Endothelial cell of umbilical vein (primary cell): ENCODE measurements around the gene TBX5. TPM values are rescaled to one million over a fixed set of nuclear protein-coding genes. Genes with fewer than 3 reads are reported as not detected.

Experiments
- BruUV-seq: library from RNA; stranded (reverse); fragments of 400-500 nt; replicated peaks from 2 replicates; lab custom pipeline; 2021; lab: Mats Ljungman, UMichigan
- CTCF ChIA-PET: fragments of 300-600, 350-600 bp; sonication (Branson Sonifier 250); formaldehyde crosslinking; loops from one replicate; lab custom pipeline; 2021; ENCODE audit warnings: antibody characterized with exemption, inconsistent platforms; lab: Charles Lee
- POLR2A ChIA-PET: fragments of 300-600, 350-600 bp; sonication (Branson Sonifier 250); formaldehyde crosslinking; loops from one replicate; lab custom pipeline; 2021; ENCODE audit warnings: antibody characterized with exemption, inconsistent platforms; lab: Charles Lee
- DNase-seq: peaks from one replicate; pipeline ENCODE4 v3.0.0-alpha.2; 2011; ENCODE audit warnings: low read depth, low spot score
- FAIRE-seq: peaks from 2 replicates; lab custom pipeline; 2011; peaks lifted over from hg19 to GRCh38; lab: Jason Lieb, UNC
- H2AFZ ChIP-seq: 2 replicates; pipeline ENCODE4 v1.6.0; 2012; ENCODE audit warnings: low read depth, low read length, control low read depth, inconsistent platforms
- H3K27ac ChIP-seq: 2 replicates; pipeline ENCODE4 v1.5.1; 2011; ENCODE audit warnings: low read depth, mild to moderate bottlenecking, control low read depth, low read length, moderate library complexity; ENCODE audit not compliant: insufficient read depth
- H3K27me3 ChIP-seq, 2 experiments: 2 replicates each; pipeline versions ENCODE4 v1.6.0 to v1.6.1; 2011; ENCODE audit warnings: low read length in 2 of 2, mixed read lengths in 1 of 2; ENCODE audit not compliant: control insufficient read depth in 2 of 2, insufficient read depth in 2 of 2
- H3K36me3 ChIP-seq, 2 experiments: 2 replicates in 1 of 2; 3 replicates in 1 of 2; pipeline ENCODE4 v1.5.1; 2011; ENCODE audit warnings: low read length in 2 of 2, mild to moderate bottlenecking in 1 of 2, moderate library complexity in 1 of 2; ENCODE audit not compliant: control insufficient read depth in 2 of 2, insufficient read depth in 2 of 2; ENCODE audit errors: extremely low read depth in 1 of 2
- H3K4me1 ChIP-seq: 3 replicates; pipeline ENCODE4 v1.5.1; 2011; ENCODE audit warnings: mild to moderate bottlenecking, low read length; ENCODE audit not compliant: control insufficient read depth, insufficient read depth; ENCODE audit errors: extremely low read depth
- H3K4me2 ChIP-seq: 2 replicates; pipeline ENCODE4 v1.6.1; 2011; ENCODE audit warnings: low read length, control low read depth, mixed read lengths; ENCODE audit not compliant: insufficient read depth
- H3K4me3 ChIP-seq, 3 experiments: fragments of 200-600 bp in 1 of 3; sonication (generic), shearing (Covaris generic) in 1 of 3; replicated peaks in 1 of 3; 2 replicates each; pipeline ENCODE4 v1.5.1; 2011 to 2016; ENCODE audit warnings: control low read depth in 3 of 3, low read length in 3 of 3, mild to moderate bottlenecking in 2 of 3, inconsistent platforms in 1 of 3, low read depth in 1 of 3, moderate library complexity in 1 of 3; ENCODE audit not compliant: insufficient read depth in 1 of 3
- H3K79me2 ChIP-seq: 2 replicates; pipeline ENCODE4 v1.6.0; 2012; ENCODE audit warnings: low read length, inconsistent platforms; ENCODE audit not compliant: control insufficient read depth, insufficient read depth
- H3K9ac ChIP-seq: replicated peaks from 2 replicates; pipeline ENCODE3; 2011; ENCODE audit warnings: low read length, control low read depth; ENCODE audit not compliant: insufficient read depth; ENCODE audit errors: extremely low read depth
- H3K9me1 ChIP-seq: replicated peaks from 3 replicates; pipeline ENCODE4 v1.6.0; 2011; ENCODE audit warnings: mild to moderate bottlenecking, low read length; ENCODE audit not compliant: control insufficient read depth, insufficient read depth; ENCODE audit errors: extremely low read depth
- H3K9me3 ChIP-seq: replicated peaks from 2 replicates; pipeline ENCODE4 v1.5.1; 2012; ENCODE audit warnings: low read length, inconsistent platforms; ENCODE audit not compliant: control insufficient read depth, insufficient read depth
- H4K20me1 ChIP-seq: replicated peaks from 2 replicates; pipeline ENCODE3; 2011; ENCODE audit warnings: mild to moderate bottlenecking, low read length; ENCODE audit not compliant: control insufficient read depth, insufficient read depth; ENCODE audit errors: extremely low read depth
- EZH2 ChIP-seq: IDR thresholded peaks from 2 replicates; pipeline ENCODE4 v1.6.1; 2012; ENCODE audit warnings: borderline replicate concordance, low read depth, mild to moderate bottlenecking, moderate library complexity, low read length, inconsistent platforms; ENCODE audit not compliant: severe bottlenecking
- FOS ChIP-seq: IDR thresholded peaks from 2 replicates; pipeline ENCODE4 v1.6.1; 2011; ENCODE audit warnings: mild to moderate bottlenecking, low read length, moderate library complexity, borderline replicate concordance; ENCODE audit not compliant: insufficient read depth
- GATA2 ChIP-seq: IDR thresholded peaks from 2 replicates; pipeline ENCODE4 v1.7.0; 2011; ENCODE audit warnings: low read depth, mild to moderate bottlenecking, moderate library complexity, mixed read lengths, low read length; ENCODE audit not compliant: insufficient read length, insufficient read depth
- JUN ChIP-seq: IDR thresholded peaks from 2 replicates; pipeline ENCODE4 v1.6.1; 2011; ENCODE audit warnings: borderline replicate concordance, low read depth; ENCODE audit not compliant: insufficient read length, insufficient read depth
- MYC ChIP-seq: IDR thresholded peaks from one replicate; pipeline ENCODE4 v1.6.1; 2011; ENCODE audit warnings: mild to moderate bottlenecking, low read depth, low read length
- POLR2A ChIP-seq: IDR thresholded peaks from 2 replicates; pipeline ENCODE4 v1.6.1; 2012; ENCODE audit warnings: low read depth, mild to moderate bottlenecking, control low read depth, low read length
- POLR2AphosphoS5 ChIP-seq: IDR thresholded peaks from 2 replicates; pipeline ENCODE4 v1.6.1; 2012; ENCODE audit warnings: low read depth, mild to moderate bottlenecking, control low read depth, low read length, moderate library complexity; ENCODE audit not compliant: insufficient read depth
- dilution Hi-C: fragments of 300-500 bp; cut with MboI; formaldehyde crosslinking; loops from one replicate; pipeline ENCODE4 v1.15.0; 2019; ENCODE audit warnings: low sequenced_read_pairs; ENCODE audit not compliant: extremely low pct_ligation_motif_present
- intact Hi-C: fragments of 100-400 bp; cut with micrococcal nuclease; formaldehyde crosslinking; loops from one replicate; pipeline ENCODE4 v1.10.0; 2022
- polyA plus RNA-seq, 4 experiments: library from polyadenylated mRNA; depleted of rRNA in 3 of 4; stranded (reverse) in 3 of 4; unstranded in 1 of 4; fragments of >200 nt; gene quantifications; 2 replicates each; pipeline versions ENCODE4 v1.2.1 to v1.2.3, GENCODE V29; 2011 to 2012; ENCODE audit warnings: missing spikeins in 1 of 4
- total RNA-seq: library from RNA; stranded (reverse); gene quantifications from 2 replicates; pipeline ENCODE4 v1.2.3, GENCODE V29; 2021
- TF ChIP-seq, protein P1 (sequence below), 2 donors: IDR thresholded peaks; 1 replicate in 1 of 2; 2 replicates in 1 of 2; pipeline ENCODE4 v1.5.1; 2011; ENCODE audit warnings: low read length in 2 of 2, mild to moderate bottlenecking in 2 of 2, moderate library complexity in 2 of 2, control low read depth in 1 of 2, inconsistent platforms in 1 of 2, low read depth in 1 of 2; ENCODE audit not compliant: insufficient read depth in 1 of 2; ENCODE audit errors: extremely low read depth in 1 of 2
- TF ChIP-seq, protein P2 (sequence below): IDR thresholded peaks from 2 replicates; pipeline ENCODE4 v1.6.1; 2011; ENCODE audit not compliant: insufficient read depth, insufficient read length

TBX5 gene
- total and polyA plus RNA-seq, 2 donors (not counting 3 experiments of a cell fraction or from before 2014, with no cell fraction given), result not detected

DNA sequence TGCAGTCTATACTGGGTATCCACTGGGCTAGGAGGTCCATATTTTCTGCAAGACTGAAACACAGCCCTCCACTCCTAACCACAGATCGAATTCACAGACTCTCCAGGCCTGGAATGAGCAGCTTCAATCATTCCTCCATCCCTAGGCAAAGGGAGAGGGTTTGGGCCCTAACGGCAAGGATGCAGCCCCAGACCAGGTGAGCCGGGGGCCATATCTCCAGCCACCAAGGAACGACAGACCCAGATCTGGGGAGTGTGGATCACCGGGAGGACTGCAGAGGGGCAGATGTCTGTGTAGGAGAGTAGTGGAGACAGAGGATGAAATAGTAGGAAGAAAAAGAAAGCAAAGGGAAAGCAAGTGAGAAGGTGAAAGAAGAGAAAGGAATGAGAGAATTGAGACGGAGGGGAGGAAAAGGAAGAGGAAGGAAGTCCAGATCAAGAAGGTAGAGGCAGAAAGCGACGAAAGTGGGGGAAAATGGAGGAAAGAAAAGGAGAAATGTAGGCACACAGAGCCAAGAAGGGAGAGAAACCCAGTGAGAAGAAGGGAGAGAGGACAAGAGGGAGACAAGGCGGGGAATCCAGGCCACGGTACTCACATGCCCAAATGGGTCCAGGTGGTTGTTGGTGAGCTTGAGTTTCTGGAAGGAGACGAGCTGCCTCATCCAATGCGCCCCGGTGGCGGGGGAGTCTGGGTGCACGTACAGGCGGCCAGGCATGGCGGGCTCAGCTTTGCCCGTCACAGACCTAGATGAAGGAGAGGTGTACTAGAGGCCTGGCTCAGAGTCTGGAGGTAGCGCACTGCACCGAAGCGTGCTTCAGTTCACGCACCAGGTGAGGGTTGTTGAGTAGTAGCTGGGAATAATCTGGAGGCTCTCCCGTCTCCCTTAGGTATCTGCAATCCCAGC, 7.7 kb downstream of the TBX5 start:
- H3K4me2 ChIP-seq, result no peak overlapping the region
- TF ChIP-seq POLR2AphosphoS5 (no peak), JUN (no peak), GATA2 (no peak), MYC (no peak), POLR2A (no peak), EZH2 (no peak), FOS (no peak)
- TF ChIP-seq, protein P1, sequence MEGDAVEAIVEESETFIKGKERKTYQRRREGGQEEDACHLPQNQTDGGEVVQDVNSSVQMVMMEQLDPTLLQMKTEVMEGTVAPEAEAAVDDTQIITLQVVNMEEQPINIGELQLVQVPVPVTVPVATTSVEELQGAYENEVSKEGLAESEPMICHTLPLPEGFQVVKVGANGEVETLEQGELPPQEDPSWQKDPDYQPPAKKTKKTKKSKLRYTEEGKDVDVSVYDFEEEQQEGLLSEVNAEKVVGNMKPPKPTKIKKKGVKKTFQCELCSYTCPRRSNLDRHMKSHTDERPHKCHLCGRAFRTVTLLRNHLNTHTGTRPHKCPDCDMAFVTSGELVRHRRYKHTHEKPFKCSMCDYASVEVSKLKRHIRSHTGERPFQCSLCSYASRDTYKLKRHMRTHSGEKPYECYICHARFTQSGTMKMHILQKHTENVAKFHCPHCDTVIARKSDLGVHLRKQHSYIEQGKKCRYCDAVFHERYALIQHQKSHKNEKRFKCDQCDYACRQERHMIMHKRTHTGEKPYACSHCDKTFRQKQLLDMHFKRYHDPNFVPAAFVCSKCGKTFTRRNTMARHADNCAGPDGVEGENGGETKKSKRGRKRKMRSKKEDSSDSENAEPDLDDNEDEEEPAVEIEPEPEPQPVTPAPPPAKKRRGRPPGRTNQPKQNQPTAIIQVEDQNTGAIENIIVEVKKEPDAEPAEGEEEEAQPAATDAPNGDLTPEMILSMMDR (IDR thresholded peaks at IDR 0.05; ENCODE audit: extremely low read depth in 1 of 2, insufficient read depth in 1 of 2, low read depth in 1 of 2, low read length in 2 of 2), result no peak
- TF ChIP-seq, protein P2, sequence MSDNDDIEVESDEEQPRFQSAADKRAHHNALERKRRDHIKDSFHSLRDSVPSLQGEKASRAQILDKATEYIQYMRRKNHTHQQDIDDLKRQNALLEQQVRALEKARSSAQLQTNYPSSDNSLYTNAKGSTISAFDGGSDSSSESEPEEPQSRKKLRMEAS, result no peak
- H3K79me2 ChIP-seq, result no peaks in the 10 kb centered on the region
- BruUV-seq, result no TSS peak
- H3K4me3 ChIP-seq, result no peak overlapping the region
- no peaks in the 10 kb centered on the region for H3K4me1 ChIP-seq
- H3K36me3 ChIP-seq, result no peaks in the 10 kb centered on the region
- H3K9ac ChIP-seq, result no peak overlapping the region
- POLR2A ChIA-PET, result no interaction called here
- peaks cover 53 to 73% of the 10 kb centered on the region in 2 experiments for H3K27me3 ChIP-seq
- no peaks in the 10 kb centered on the region for H3K9me3 ChIP-seq
- CTCF ChIA-PET, result interaction anchor here (1.3 kb wide), 1 partner anchor 12 kb away, joined by 4 read pairs; no protein-coding TSS in a partner anchor
- intact Hi-C loops, result no loop called here
- dilution Hi-C loops, result no loop called here
- no peaks in the 10 kb centered on the region for H4K20me1 ChIP-seq
- H3K27ac ChIP-seq, result no peak overlapping the region
- H3K9me1 ChIP-seq, result no peaks in the 10 kb centered on the region
- no peak for FAIRE-seq
- H2AFZ ChIP-seq, result no peak overlapping the region
- DNase-seq, result no peak
